ENCODE measurements around the gene PAN2.
"Not testable (repeated sequence)": the region's sequence is repeated elsewhere in the genome, so short reads cannot be mapped to it uniquely, and the experiment has no call there.

The PAN2 gene

GRCh38 chr12:56346675-56347074 lies 12.9 kb upstream of the PAN2 start:
- TF ChIP-seq CTCF (IDR thresholded peaks at IDR 0.05; ENCODE audit: unreplicated experiment in 3 of 3): no peak
- no peaks in the 10 kb centered on the region for H3K27me3 Mint-ChIP-seq (ENCODE audit: low read depth)

GRCh38 chr12:56342290-56342689 lies 8.5 kb upstream of the PAN2 start:
- H3K4me3 Mint-ChIP-seq; H3K9me3 Mint-ChIP-seq; H3K4me1 Mint-ChIP-seq; H3K27ac Mint-ChIP-seq; H3K27me3 Mint-ChIP-seq (ENCODE audit: low read depth): not testable (repeated sequence)
- peaks cover 36% of the 10 kb centered on the region for H3K36me3 Mint-ChIP-seq (ENCODE audit: low read depth)

More at GRCh38 chr12:56346675-56347074, 12.9 kb upstream of the PAN2 start:
- Mint-ChIP-seq H3K4me3 (no peak overlapping the region), H3K9me3 (no peaks in the 10 kb centered on the region), H3K27ac (no peak overlapping the region), H3K36me3 (ENCODE audit: low read depth) (peaks cover 69% of the 10 kb centered on the region), H3K4me1 (no peaks in the 10 kb centered on the region)

GRCh38 chr12:56341616-56342015 lies 7.8 kb upstream of the PAN2 start:
- TF ChIP-seq CTCF (IDR thresholded peaks at IDR 0.05; ENCODE audit: unreplicated experiment in 3 of 3): no peak
- Mint-ChIP-seq H3K4me3 (no peak overlapping the region), H3K9me3 (no peaks in the 10 kb centered on the region), H3K27me3 (ENCODE audit: low read depth) (peaks cover 4% of the 10 kb centered on the region), H3K4me1 (no peaks in the 10 kb centered on the region), H3K27ac (no peak overlapping the region), H3K36me3 (ENCODE audit: low read depth) (peaks cover 33% of the 10 kb centered on the region)

- Mint-ChIP-seq H3K4me1 (no peaks in the 10 kb centered on the region), H3K36me3 (ENCODE audit: low read depth) (peaks cover 18% of the 10 kb centered on the region), H3K27me3 (ENCODE audit: low read depth) (peaks cover 4% of the 10 kb centered on the region), H3K27ac (no peak overlapping the region), H3K9me3 (no peaks in the 10 kb centered on the region), H3K4me3 (no peak overlapping the region)
- no peak for TF ChIP-seq CTCF (IDR thresholded peaks at IDR 0.05; ENCODE audit: unreplicated experiment in 3 of 3)
Measured at GRCh38 chr12:56339158-56339422, 5.3 kb upstream of the PAN2 start.

GRCh38 chr12:56338308-56339157 lies 4.7 kb upstream of the PAN2 start, which contains the start of gene IL23A:
TSS of gene IL23A (plus strand) at chr12:56338884. CDS start at chr12:56339045, 161 bp downstream.
- H3K4me1 Mint-ChIP-seq: no peaks in the 10 kb centered on the region
- H3K27me3 Mint-ChIP-seq (ENCODE audit: low read depth): peaks cover 4% of the 10 kb centered on the region
- peak within 1 kb of the TSS in 1 of 3 experiments; percentile 15 for H3K4me3 Mint-ChIP-seq
- H3K27ac Mint-ChIP-seq: no peak within 1 kb of the TSS
- peaks cover 14% of the 10 kb centered on the region for H3K36me3 Mint-ChIP-seq (ENCODE audit: low read depth)
- TF ChIP-seq CTCF (IDR thresholded peaks at IDR 0.05; ENCODE audit: unreplicated experiment in 3 of 3): no peak
- H3K9me3 Mint-ChIP-seq: no peaks in the 10 kb centered on the region

- H3K4me3 Mint-ChIP-seq: no peak overlapping the region
- no peak overlapping the region for H3K27ac Mint-ChIP-seq
- H3K9me3 Mint-ChIP-seq: no peaks in the 10 kb centered on the region
- peaks cover 4% of the 10 kb centered on the region for H3K27me3 Mint-ChIP-seq (ENCODE audit: low read depth)
- no peaks in the 10 kb centered on the region for H3K4me1 Mint-ChIP-seq
- no peak for TF ChIP-seq CTCF (IDR thresholded peaks at IDR 0.05; ENCODE audit: unreplicated experiment in 3 of 3)
- peaks cover 7% of the 10 kb centered on the region for H3K36me3 Mint-ChIP-seq (ENCODE audit: low read depth)
Measured at GRCh38 chr12:56337753-56338251, 4.0 kb upstream of the PAN2 start.
